HepG2 (cell line): ENCODE measurements around the gene PAK3. TPM values are rescaled to one million over a fixed set of nuclear protein-coding genes. Genes with fewer than 3 reads are reported as not detected.

Experiments used
- ATAC-seq: fragments of 200-7000 bp; cut with Tn5 transposase; 3 replicates; pipeline ENCODE4 v1.9.1; 2020; ENCODE audit warnings: mild to moderate bottlenecking, moderate library complexity
- BruUV-seq: library from RNA; stranded (reverse); fragments of 400-500 nt; replicated peaks from 2 replicates; lab custom pipeline; 2021; lab: Mats Ljungman, UMichigan
- CTCF ChIA-PET: fragments of 300-600 bp; formaldehyde crosslinking; extraction: SDS; loops from one replicate; lab custom pipeline; 2021; ENCODE audit warnings: low total read pairs, inconsistent platforms, low intra/inter-chr PET ratio; lab: Yijun Ruan, JAX
- POLR2A ChIA-PET: fragments of 350-600 bp; sonication (Branson Sonifier 250); formaldehyde crosslinking; loops from one replicate; lab custom pipeline; 2020; ENCODE audit warnings: antibody characterized with exemption, inconsistent platforms; lab: Yijun Ruan, JAX
- DNase-seq: peaks from one replicate; pipeline ENCODE4 v3.0.0-alpha.2; 2015; ENCODE audit warnings: low spot score
- FAIRE-seq: peaks from 3 replicates; lab custom pipeline; 2011; peaks lifted over from hg19 to GRCh38; lab: Jason Lieb, UNC
- H2AFZ ChIP-seq: one replicate; pipeline ENCODE4 v1.6.1; 2011; ENCODE audit warnings: low read length, inconsistent platforms
- H3K27ac ChIP-seq: fragments of 300-600 bp; 3 replicates; pipeline ENCODE4 v1.8.0; 2011; ENCODE audit warnings: mixed run types, mild to moderate bottlenecking, mixed read lengths, low read length, inconsistent platforms; ENCODE audit not compliant: insufficient read depth; ENCODE audit errors: extremely low read length
- H3K27me3 ChIP-seq, 2 experiments: fragments of 200-600 bp in 1 of 2; 2 replicates in 1 of 2; 3 replicates in 1 of 2; pipeline versions ENCODE4 v1.6.0 to v1.8.0; 2011; ENCODE audit warnings: low read length in 2 of 2, mild to moderate bottlenecking in 2 of 2, moderate library complexity in 2 of 2, inconsistent platforms in 1 of 2; ENCODE audit not compliant: insufficient read depth in 2 of 2, control insufficient read depth in 1 of 2
- H3K36me3 ChIP-seq, 2 experiments: fragments of 200-600 bp in 1 of 2; replicated peaks in 1 of 2; 2 replicates in 1 of 2; 3 replicates in 1 of 2; pipeline versions ENCODE4 v1.5.1 to v1.8.0; 2011; ENCODE audit warnings: low read length in 2 of 2, inconsistent platforms in 1 of 2; ENCODE audit not compliant: insufficient read depth in 2 of 2, control insufficient read depth in 1 of 2
- H3K4me1 ChIP-seq: 2 replicates; pipeline ENCODE4 v1.5.1; 2012; ENCODE audit warnings: low read length, inconsistent platforms; ENCODE audit not compliant: insufficient read depth
- H3K4me2 ChIP-seq: 2 replicates; pipeline ENCODE4 v1.6.0; 2011; ENCODE audit warnings: low read depth, low read length, inconsistent platforms
- H3K4me3 ChIP-seq, 3 experiments: fragments of 200-600 bp in 1 of 3; sonication (generic), shearing (Covaris generic) in 1 of 3; replicated peaks in 1 of 3; 2 replicates each; pipeline ENCODE4 v1.5.1; 2011 to 2016; ENCODE audit warnings: low read length in 3 of 3, inconsistent platforms in 2 of 3, low read depth in 2 of 3, mild to moderate bottlenecking in 2 of 3, control low read depth in 1 of 3, mixed read lengths in 1 of 3; ENCODE audit not compliant: insufficient read depth in 1 of 3
- H3K79me2 ChIP-seq: one replicate; pipeline ENCODE4 v1.6.1; 2011; ENCODE audit warnings: low read length, inconsistent platforms; ENCODE audit not compliant: insufficient read depth
- H3K9ac ChIP-seq: 2 replicates; pipeline ENCODE4 v1.6.0; 2011; ENCODE audit warnings: mild to moderate bottlenecking, low read depth, low read length, inconsistent platforms; ENCODE audit not compliant: insufficient read depth
- H3K9me3 ChIP-seq: 2 replicates; pipeline ENCODE4 v1.5.1; 2012; ENCODE audit warnings: mild to moderate bottlenecking, low read length
- H4K20me1 ChIP-seq: 2 replicates; pipeline ENCODE4 v1.6.0; 2011; ENCODE audit warnings: inconsistent platforms, mild to moderate bottlenecking, low read length, moderate library complexity; ENCODE audit not compliant: insufficient read depth
- GMEB2 ChIP-seq: IDR thresholded peaks from 2 replicates; pipeline ENCODE4 v1.6.1; 2016; ENCODE audit warnings: missing biosample characterization, missing genetic modification reagents, low read depth
- MTF2 ChIP-seq: sonication (generic); formaldehyde crosslinking; IDR thresholded peaks from 2 replicates; pipeline ENCODE4 v1.5.0; 2020; ENCODE audit warnings: missing genetic modification reagents, borderline replicate concordance
- NFATC3 ChIP-seq: sonication (generic); formaldehyde crosslinking; IDR thresholded peaks from 2 replicates; pipeline ENCODE4 v1.5.1; 2020; ENCODE audit warnings: mild to moderate bottlenecking, missing genetic modification reagents
- NR3C1 ChIP-seq: sonication (generic); formaldehyde crosslinking; IDR thresholded peaks from 2 replicates; pipeline ENCODE4 v1.4.0; 2020; ENCODE audit warnings: missing genetic modification reagents
- PPARG ChIP-seq: conservative IDR thresholded peaks from 2 replicates; pipeline ENCODE4 v1.6.1; 2016; ENCODE audit warnings: missing biosample characterization, missing genetic modification reagents
- RFXAP ChIP-seq: sonication (generic); formaldehyde crosslinking; IDR thresholded peaks from 2 replicates; pipeline ENCODE4 v1.4.0; 2020; ENCODE audit warnings: missing genetic modification reagents, borderline replicate concordance
- ZFP90 ChIP-seq: sonication (generic); formaldehyde crosslinking; IDR thresholded peaks from 2 replicates; pipeline ENCODE4 v1.8.0; 2022; ENCODE audit warnings: missing genetic modification reagents, mild to moderate bottlenecking, inconsistent platforms, borderline replicate concordance
- ZMAT3 ChIP-seq: sonication (generic); formaldehyde crosslinking; conservative IDR thresholded peaks from 2 replicates; pipeline ENCODE4 v1.7.0; 2021; ENCODE audit warnings: missing genetic modification reagents
- ZNF329 ChIP-seq: sonication (generic); formaldehyde crosslinking; IDR thresholded peaks from 2 replicates; pipeline ENCODE4 v1.9.0; 2021; ENCODE audit warnings: low read depth, mild to moderate bottlenecking, missing genetic modification reagents
- ZNF503 ChIP-seq: sonication (generic); formaldehyde crosslinking; IDR thresholded peaks from 2 replicates; pipeline ENCODE4 v1.4.0; 2020; ENCODE audit warnings: missing genetic modification reagents
- ZNF784 ChIP-seq: sonication (generic); formaldehyde crosslinking; IDR thresholded peaks from 2 replicates; pipeline ENCODE4 v1.5.1; 2020; ENCODE audit warnings: missing genetic modification reagents, mild to moderate bottlenecking, borderline replicate concordance
- whole genome bisulfite sequencing: methylation state at CpG from one replicate; pipeline ENCODE4 v1.1.6; 2017; ENCODE audit warnings: low lambda C conversion rate; 5-methylcytosine and 5-hydroxymethylcytosine counted together
- in situ Hi-C: cut with HindIII; loops from 2 replicates; pipeline ENCODE4 v1.10.0; 2017; ENCODE audit warnings: low pct_unique_long_range_greater_than_20kb; ENCODE audit not compliant: extremely low pct_ligation_motif_present
- intact Hi-C: fragments of 100-400 bp; cut with micrococcal nuclease; formaldehyde crosslinking; loops from one replicate; pipeline ENCODE4 v1.10.0; 2022; ENCODE audit not compliant: unreplicated experiment
- polyA plus RNA-seq, 8 experiments: library from polyadenylated mRNA; depleted of rRNA in 3 of 8; stranded (reverse) in 7 of 8; unstranded in 1 of 8; fragments of >200 nt; fragmentation: Illumina TruSeq in 4 of 8; extraction: Trizol in 4 of 8; gene quantifications; 2 replicates each; pipeline versions ENCODE4 v1.2.1 to v1.2.3, GENCODE V29; 2011 to 2016; ENCODE audit warnings: low read depth in 4 of 8, missing spikeins in 1 of 8, mixed read lengths in 1 of 8; ENCODE audit not compliant: insufficient read depth in 1 of 8
- total RNA-seq, 5 experiments: library from RNA; depleted of rRNA; stranded (reverse); fragments of >200 nt; fragmentation: Illumina TruSeq; extraction: Trizol; gene quantifications; 2 replicates each; pipeline ENCODE4 v1.2.3, GENCODE V29; 2016; ENCODE audit warnings: low read depth in 1 of 5

The PAK3 gene
- total and polyA plus RNA-seq, 2 of the 13 experiments (the other 11 are each of a cell fraction or from before 2014, with no cell fraction given): not detected

GRCh38 chrX:111123125-111123524 is 27.1 kb downstream of the PAK3 start:
- DNase-seq (no peak), FAIRE-seq (no peak), ATAC-seq (no peak)
- in situ Hi-C loops (no loop called here), intact Hi-C loops (no loop called here)
- Histone ChIP-seq H3K27me3 (no peaks in the 10 kb centered on the region), H3K27ac (no peak overlapping the region), H3K79me2 (no peaks in the 10 kb centered on the region), H3K36me3 (no peaks in the 10 kb centered on the region), H3K4me1 (no peaks in the 10 kb centered on the region), H3K4me3 (no peak overlapping the region), H3K4me2 (no peak overlapping the region), H4K20me1 (no peaks in the 10 kb centered on the region), H3K9ac (no peak overlapping the region), H2AFZ (no peak overlapping the region), H3K9me3 (no peaks in the 10 kb centered on the region)
- BruUV-seq: no TSS peak
- WGBS: 23% methylated on average over 5 of the region's 6 CpGs
- CTCF ChIA-PET: no interaction called here
- POLR2A ChIA-PET: no interaction called here
- TF ChIP-seq ZNF329 (CRISPR knock-in tag) (no peak), MTF2 (CRISPR knock-in tag) (no peak), ZMAT3 (CRISPR knock-in tag) (no peak), PPARG (no peak), NFATC3 (CRISPR knock-in tag) (no peak)

GRCh38 chrX:111123606-111124179 is 27.7 kb downstream of the PAK3 start:
- BruUV-seq: no TSS peak
- in situ Hi-C loops: no loop called here
- Histone ChIP-seq H3K27ac (no peak overlapping the region), H3K4me1 (no peaks in the 10 kb centered on the region), H3K4me2 (no peak overlapping the region), H3K79me2 (no peaks in the 10 kb centered on the region), H3K9ac (no peak overlapping the region), H3K36me3 (no peaks in the 10 kb centered on the region), H3K9me3 (no peaks in the 10 kb centered on the region), H3K27me3 (no peaks in the 10 kb centered on the region), H2AFZ (no peak overlapping the region), H3K4me3 (no peak overlapping the region), H4K20me1 (no peaks in the 10 kb centered on the region)
- 5% methylated on average over 2 of the region's 2 CpGs for WGBS
- TF ChIP-seq ZNF784 (CRISPR knock-in tag): no peak
- no peak for TF ChIP-seq ZFP90 (CRISPR knock-in tag)
- TF ChIP-seq ZNF503 (CRISPR knock-in tag): no peak
- TF ChIP-seq RFXAP: no peak
- no peak for TF ChIP-seq NR3C1 (CRISPR knock-in tag)
- no peak for TF ChIP-seq GMEB2 (CRISPR knock-in tag)
- FAIRE-seq (no peak), DNase-seq (no peak), ATAC-seq (no peak)
- ChIA-PET CTCF (no interaction called here), POLR2A (no interaction called here)
- intact Hi-C loops: no loop called here
